ENCODE data around the gene OR1S2. TPM values are rescaled to one million over a fixed set of nuclear protein-coding genes. Genes with fewer than 3 reads are reported as not detected.
"Not testable (repeated sequence)": the region's sequence is repeated elsewhere in the genome, so short reads cannot be mapped to it uniquely, and the experiment has no call there.

Gene OR1S2
- not detected for total RNA-seq
- long read RNA-seq, result 0 reads

- no peak for DNase-seq
- ATAC-seq, result no peak
- intact Hi-C loops (cut with DNase I, micrococcal nuclease), result no loop called here
Observed at GRCh38 chr11:58204042-58204441, at the start of gene OR1S2. Gene OR1S2 (minus strand): TSS chr11:58204142. CDS start chr11:58204142, 0 bp downstream.

- ATAC-seq (no peak), DNase-seq (no peak)
- intact Hi-C loops (cut with DNase I, micrococcal nuclease), result no loop called here
Observed at GRCh38 chr11:58243954-58244353, 40.0 kb upstream of the OR1S2 start.

DNA sequence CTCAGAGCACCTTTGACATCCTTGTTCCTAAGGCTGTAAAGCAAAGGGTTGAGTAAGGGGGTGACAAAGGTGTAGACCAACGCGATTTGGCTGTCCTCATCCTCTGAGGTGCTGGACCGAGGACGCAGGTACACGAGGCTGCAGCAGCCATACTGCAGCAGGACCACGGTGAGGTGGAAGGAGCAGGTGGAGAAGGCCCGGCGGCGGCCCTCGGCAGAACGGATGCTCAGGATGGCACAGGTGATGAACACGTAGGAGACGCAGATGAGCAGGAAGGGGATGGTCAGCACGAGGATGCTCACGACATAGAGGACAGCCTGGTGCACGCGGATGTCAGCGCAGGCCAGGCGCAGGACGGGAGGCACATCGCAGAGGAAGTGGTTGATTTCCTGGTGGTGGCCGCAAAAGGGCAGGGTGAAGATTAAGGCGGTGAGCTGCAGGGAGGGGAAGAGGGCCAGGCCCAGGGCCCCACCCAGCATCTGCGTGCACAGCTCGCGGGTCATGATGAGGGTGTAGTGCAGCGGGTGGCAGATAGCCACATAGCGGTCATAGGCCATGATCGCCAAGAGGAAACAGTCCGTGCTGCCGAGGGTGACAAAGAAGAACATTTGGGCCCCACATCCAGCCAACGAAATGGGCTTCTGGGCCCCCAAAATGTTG, 24.1 kb upstream of the OR1S2 start:
- ATAC-seq (no peak), DNase-seq (no peak)
- intact Hi-C loops (cut with DNase I, micrococcal nuclease), result no loop called here

DNA sequence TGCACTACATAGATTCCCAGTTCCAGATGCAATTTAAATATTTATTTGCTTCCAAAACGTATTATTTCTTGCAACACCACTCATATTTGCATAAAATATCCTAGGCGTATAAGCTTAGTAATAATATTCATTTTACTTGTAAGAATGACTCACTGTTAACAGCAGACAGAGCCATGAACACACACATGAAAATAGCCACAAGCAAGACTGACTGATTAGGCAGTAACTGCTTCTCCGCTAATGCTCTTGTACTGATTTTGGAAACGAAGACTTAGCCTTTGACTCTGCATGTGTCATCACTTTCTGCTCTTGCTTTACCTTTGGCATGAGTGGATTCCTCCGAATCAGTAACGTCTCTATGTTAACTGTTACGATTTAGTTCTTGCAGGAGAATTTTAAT, 18.8 kb upstream of the OR1S2 start:
- intact Hi-C loops (cut with DNase I, micrococcal nuclease), result no loop called here
- DNase-seq, result no peak
- no peak for ATAC-seq

- ATAC-seq (no peak), DNase-seq (no peak)
- intact Hi-C loops (cut with DNase I, micrococcal nuclease), result no loop called here
Observed at GRCh38 chr11:58216476-58216875, 12.5 kb upstream of the OR1S2 start.

GRCh38 chr11:58212420-58212819, 8.5 kb upstream of the OR1S2 start, which contains the start of gene OR1S1:
Gene OR1S1 (plus strand): TSS chr11:58212720.
- ATAC-seq; intact Hi-C loops (cut with DNase I, micrococcal nuclease); DNase-seq: not testable (repeated sequence)

DNA sequence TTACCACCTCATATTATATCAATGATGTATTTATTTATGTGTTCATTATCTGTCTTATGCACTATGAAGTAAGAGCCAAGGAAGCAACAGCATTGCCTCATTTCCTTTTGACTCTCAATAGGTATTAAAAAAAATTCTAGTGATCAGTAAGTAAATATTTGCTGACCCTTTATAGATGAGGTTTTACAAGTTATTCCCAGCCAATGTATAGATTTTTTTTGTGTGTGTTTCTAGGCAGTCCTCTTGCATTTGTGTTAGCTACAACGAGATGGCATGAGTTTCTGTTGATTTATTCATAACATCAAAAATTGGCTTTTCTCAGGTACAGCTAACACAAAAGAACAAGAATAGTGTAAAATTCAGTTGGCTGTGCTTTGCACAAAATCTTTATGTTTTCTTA, 4.7 kb downstream of the OR1S2 start:
- DNase-seq (no peak), ATAC-seq (peak; percentile 41)
- intact Hi-C loops (cut with DNase I, micrococcal nuclease), result no loop called here

GRCh38 chr11:58195939-58196338, 8.0 kb downstream of the OR1S2 start:
- DNase-seq (no peak), ATAC-seq (no peak)
- intact Hi-C loops (cut with DNase I, micrococcal nuclease), result no loop called here

DNA sequence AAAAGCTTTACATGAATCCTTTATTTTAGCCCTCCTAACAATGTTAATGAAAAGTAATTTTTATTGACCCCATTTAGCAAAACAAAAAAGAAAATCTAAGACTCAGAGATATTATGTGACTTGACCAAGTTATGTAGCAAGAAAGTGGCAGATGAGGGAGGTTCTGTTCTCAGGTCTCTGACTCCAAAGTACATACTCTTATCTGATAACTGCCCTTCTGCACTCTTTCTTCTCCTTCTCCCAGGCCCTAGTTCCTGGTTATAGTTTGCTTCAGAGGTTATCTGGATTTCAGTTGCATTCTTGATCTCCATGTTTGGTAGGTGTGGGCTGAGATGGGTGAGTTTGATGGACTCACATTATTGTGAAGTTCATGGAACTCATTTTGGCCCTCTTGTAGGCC, 10.6 kb downstream of the OR1S2 start:
- DNase-seq (peak in 1 of 2 donors; percentile 27), ATAC-seq (peak; percentile 83)
- intact Hi-C loops (cut with DNase I, micrococcal nuclease), result no loop called here

GRCh38 chr11:58192229-58192628, 11.7 kb downstream of the OR1S2 start:
- peak; percentile 53 to 81 for DNase-seq
- ATAC-seq, result peak; percentile 94
- intact Hi-C loops (cut with DNase I, micrococcal nuclease), result no loop called here

DNA sequence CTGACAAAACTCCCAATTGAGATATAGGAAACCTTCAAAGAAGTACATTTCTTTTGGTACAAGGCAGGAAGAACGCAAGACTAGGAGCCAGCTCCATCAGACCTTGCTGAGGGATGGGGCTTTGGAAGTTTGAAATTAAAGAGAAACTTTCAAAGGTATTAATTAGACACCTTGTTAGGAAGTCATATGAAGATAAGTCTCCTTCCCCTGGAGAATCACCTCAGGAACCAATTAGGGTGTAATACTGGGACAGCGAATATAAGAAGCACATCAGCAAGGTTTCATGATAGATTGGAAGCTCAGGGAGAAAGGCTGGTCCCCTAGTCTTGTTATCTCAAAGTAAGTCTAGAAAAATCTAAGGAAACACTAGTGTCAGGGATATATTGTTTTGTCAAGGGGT, 15.2 kb downstream of the OR1S2 start, which contains the start of gene OR9Q2:
Gene OR9Q2, plus strand, starts transcription at position 301 of the 400 bp plus-strand sequence. CDS start 1,421 bp downstream, outside the sequence.
- intact Hi-C loops (cut with DNase I, micrococcal nuclease), result no loop called here
- DNase-seq (no peak), ATAC-seq (no peak)

DNA sequence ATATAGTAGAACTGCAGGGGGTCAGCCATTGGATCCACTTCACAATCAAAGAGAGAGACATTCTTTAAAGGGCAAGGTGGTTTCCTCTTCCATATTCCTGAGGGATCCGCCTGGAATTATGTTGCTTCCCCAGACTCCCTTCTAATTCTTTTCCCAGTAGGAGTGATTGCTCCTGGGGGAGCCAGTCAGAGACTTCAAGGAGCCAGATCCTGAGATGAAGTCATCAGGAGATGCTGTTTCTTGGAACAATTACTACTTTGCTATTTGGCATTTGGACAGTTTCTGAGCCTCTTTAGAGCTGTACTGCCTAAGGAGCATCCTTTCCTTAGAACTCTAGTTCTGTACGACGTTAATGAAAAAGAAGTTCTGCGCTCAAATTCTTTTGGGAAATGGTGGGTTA, 17.0 kb downstream of the OR1S2 start:
- ATAC-seq, result no peak
- intact Hi-C loops (cut with DNase I, micrococcal nuclease), result no loop called here

DNA sequence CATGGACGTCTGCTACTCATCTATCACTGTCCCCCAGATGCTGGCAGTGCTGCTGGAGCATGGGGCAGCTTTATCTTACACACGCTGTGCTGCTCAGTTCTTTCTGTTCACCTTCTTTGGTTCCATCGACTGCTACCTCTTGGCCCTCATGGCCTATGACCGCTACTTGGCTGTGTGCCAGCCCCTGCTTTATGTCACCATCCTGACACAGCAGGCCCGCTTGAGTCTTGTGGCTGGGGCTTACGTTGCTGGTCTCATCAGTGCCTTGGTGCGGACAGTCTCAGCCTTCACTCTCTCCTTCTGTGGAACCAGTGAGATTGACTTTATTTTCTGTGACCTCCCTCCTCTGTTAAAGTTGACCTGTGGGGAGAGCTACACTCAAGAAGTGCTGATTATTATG, 24.3 kb downstream of the OR1S2 start:
- DNase-seq (peak in 1 of 2 donors; percentile 22), ATAC-seq (no peak)
- intact Hi-C loops (cut with DNase I, micrococcal nuclease), result no loop called here

More for the DNA sequence above, 17.0 kb downstream of the OR1S2 start:
- DNase-seq, result no peak

- ATAC-seq (peak; percentile 92), DNase-seq (no peak)
- intact Hi-C loops (cut with DNase I, micrococcal nuclease), result no loop called here
Observed at GRCh38 chr11:58178444-58178843, 25.5 kb downstream of the OR1S2 start.

- intact Hi-C loops (cut with DNase I, micrococcal nuclease), result no loop called here
- ATAC-seq (no peak), DNase-seq (no peak)
Observed at GRCh38 chr11:58177409-58178054, 26.4 kb downstream of the OR1S2 start.

- no peak for DNase-seq
- peak; percentile 89 for ATAC-seq
- intact Hi-C loops (cut with DNase I, micrococcal nuclease), result no loop called here
Observed at GRCh38 chr11:58165504-58166106, 38.3 kb downstream of the OR1S2 start.

DNA sequence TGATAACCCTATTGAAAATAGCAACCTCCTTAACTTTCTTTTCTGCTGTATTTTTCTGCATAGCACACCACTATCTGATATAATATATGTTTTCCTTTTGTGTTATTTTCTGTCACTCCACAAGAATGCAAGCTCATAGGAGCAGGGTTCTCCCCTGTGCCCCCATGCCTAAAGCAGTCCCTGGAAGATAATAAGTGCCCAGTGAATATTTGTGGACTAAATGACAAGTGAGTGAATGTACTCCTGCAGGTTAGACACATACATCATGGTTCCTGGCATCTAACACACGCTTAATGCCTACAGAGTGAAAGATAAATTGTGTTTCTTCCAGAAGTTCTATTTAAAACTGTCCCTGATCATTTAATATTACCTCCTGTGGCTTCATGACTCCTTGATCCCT, 39.0 kb downstream of the OR1S2 start:
- intact Hi-C loops (cut with DNase I, micrococcal nuclease), result no loop called here
- ATAC-seq (peak; percentile 5), DNase-seq (no peak)

GRCh38 chr11:58164389-58164788, 39.6 kb downstream of the OR1S2 start:
- ATAC-seq, result peak; percentile 83
- peak; percentile 17 to 32 for DNase-seq
- intact Hi-C loops (cut with DNase I, micrococcal nuclease), result no loop called here
